ENCODE data around the gene DNAH6.
"Not testable (repeated sequence)": the region's sequence is repeated elsewhere in the genome, so short reads cannot be mapped to it uniquely, and the experiment has no call there.

Gene DNAH6, protein sequence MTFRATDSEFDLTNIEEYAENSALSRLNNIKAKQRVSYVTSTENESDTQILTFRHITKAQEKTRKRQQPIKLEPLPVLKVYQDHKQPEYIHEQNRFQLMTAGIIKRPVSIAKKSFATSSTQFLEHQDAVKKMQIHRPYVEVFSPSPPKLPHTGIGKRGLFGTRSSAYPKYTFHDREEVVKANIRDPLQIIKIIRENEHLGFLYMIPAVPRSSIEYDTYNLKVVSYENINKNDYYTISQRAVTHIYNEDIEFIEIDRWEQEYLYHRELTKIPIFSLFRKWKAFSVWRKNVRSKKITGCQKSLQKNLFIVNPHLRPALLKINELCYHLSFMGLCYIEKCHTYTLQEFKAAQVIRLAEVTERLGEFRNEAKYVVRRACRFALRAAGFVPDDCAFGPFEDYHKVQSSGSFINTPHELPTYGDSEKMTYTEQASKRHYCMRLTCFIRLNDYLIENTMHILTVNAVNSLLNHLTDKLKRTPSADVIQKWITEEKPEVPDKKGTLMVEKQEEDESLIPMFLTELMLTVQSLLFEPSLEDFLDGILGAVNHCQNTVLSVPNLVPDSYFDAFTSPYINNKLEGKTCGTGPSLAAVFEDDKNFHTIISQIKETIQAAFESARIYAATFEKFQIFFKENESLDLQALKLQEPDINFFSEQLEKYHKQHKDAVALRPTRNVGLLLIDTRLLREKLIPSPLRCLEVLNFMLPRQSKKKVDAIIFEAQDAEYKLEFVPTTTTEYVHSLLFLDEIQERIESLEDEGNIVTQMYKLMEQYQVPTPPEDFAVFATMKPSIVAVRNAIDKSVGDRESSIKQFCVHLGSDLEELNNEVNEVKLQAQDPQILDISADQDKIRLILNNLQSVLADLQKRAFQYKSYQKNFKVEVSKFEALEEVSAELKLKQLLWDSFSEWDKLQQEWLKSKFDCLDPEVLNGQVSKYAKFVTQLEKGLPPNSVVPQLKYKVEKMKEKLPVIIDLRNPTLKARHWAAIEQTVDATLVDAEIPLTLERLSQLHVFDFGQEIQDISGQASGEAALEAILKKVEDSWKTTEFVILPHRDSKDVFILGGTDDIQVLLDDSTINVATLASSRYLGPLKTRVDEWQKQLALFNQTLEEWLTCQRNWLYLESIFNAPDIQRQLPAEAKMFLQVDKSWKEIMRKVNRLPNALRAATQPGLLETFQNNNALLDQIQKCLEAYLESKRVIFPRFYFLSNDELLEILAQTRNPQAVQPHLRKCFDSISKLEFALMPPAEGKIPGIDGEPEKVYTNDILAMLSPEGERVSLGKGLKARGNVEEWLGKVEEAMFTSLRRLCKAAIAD (N-terminal part only)

DNA sequence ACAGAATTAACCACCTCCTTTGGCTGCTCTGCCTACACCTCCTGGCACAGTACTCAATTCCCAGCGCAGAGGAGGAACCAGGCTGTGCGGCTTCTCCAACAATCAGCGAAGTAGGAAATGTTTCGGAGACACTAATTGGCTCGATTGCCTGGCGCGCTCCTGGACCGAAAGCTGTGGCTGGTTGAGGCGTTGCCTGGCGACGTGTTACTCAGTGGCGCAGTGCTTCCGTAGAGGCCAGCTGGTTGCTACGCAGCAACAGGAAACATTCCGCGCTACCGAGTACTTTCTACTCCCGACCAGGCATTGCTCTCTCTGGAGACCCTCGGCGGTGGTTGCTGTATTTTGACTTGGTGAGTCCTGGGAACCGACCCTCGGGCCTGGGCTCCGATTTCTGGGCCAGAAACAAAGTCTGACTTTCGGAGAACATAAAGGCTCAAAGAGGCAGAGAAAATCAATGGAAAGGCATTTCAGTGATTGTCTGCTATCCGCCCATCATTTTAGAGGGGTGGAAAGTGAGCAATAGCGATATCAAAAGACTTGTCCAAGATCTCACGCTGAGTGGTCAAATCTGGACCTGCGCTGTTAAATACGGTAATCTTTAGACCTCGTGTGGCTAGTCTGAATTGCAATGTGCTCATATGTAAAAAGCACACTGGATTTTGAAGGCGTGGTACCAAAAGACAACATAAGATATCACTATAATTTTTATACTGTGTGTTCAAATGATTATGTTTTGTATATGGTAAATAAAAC lies at the start of gene DNAH6:
Gene DNAH6, plus strand, starts transcription at position 265 of the 753 bp plus-strand sequence. CDS start 1,329 bp downstream, outside the sequence.
- peak; percentile 73 for DNase-seq (ENCODE audit: low read depth, low spot score)

GRCh38 chr2:84467389-84467788 lies 48.9 kb upstream of the DNAH6 start:
- no peak for DNase-seq (ENCODE audit: low read depth, low spot score)

- not testable (repeated sequence) for DNase-seq (ENCODE audit: low read depth, low spot score)
Measured at GRCh38 chr2:84472423-84472822, 43.9 kb upstream of the DNAH6 start.

DNA sequence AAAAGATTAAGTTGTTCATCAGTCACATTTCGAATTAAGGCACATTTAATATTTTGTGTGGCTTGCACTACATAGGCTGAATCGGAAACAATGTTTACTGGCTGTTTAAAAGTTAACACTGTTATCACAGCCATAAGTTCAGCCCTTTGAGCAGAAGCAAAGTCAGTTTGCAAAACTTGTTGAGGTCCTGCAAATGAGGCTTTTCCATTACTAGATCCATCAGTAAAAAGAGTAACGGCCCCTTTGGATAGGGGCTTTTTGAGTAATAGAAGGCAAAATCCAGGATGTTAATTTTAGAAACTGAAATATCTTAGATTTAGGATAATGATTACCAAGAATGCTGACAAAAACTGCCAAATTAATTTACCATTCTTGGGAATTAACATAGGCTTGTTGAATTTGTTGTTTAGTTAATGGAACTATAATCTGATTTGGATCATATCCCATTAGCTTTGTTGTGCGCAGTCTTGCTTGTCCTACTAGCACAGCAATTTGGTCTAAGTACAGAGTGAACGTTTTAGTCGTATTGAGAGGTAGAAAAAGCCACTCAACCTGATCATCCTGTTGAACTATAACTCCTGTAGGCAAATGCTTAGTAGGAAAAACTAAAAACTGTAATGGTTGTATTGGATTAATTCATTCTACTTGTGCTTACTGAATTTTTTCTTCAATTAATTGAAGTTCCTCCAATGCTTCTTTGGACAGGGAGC lies 43.3 kb upstream of the DNAH6 start:
- no peak for DNase-seq (ENCODE audit: low read depth, low spot score)

- DNase-seq (ENCODE audit: low read depth, low spot score) = no peak
Measured at GRCh38 chr2:84474176-84474575, 42.1 kb upstream of the DNAH6 start.

DNA sequence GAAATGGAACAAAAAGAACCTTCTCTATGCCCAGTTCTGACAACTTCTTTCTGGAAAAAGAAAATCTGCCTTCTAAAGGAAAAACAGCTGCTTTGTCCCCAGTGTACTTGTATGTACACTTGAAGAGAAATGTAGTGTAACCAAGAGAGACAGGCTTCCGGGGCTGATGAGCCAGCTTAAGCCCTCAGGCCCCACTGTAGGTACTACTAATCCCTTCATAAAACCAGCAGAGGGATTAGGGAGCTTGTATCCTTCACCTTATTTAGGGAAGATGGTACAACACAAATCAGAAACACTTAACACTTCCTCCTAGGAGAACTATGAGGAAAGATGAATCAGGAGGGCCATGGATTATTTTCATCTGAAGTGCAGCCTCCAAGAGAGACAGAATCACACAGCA lies 38.4 kb upstream of the DNAH6 start:
- no peak for DNase-seq (ENCODE audit: low read depth, low spot score)

DNA sequence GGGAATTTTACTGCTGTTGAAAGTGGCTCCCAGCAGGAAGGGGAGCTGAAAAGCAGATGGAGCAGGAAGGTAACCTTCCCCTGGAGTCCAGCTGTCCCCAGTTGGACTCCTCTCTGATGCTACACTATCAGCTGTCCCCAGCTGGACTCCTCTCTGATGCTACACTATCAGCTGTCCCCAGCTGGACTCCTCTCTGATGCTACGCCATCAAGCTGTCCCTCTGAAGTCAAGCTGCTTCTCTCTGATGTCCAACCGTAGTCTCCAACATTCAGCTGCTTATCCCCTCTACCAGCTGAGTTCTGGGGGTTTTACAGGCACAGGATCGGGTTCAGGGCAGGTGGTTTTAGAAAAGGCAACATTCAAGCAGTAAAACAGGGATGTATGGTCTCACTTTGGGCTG lies 37.4 kb upstream of the DNAH6 start:
- no peak for DNase-seq (ENCODE audit: low read depth, low spot score)

DNA sequence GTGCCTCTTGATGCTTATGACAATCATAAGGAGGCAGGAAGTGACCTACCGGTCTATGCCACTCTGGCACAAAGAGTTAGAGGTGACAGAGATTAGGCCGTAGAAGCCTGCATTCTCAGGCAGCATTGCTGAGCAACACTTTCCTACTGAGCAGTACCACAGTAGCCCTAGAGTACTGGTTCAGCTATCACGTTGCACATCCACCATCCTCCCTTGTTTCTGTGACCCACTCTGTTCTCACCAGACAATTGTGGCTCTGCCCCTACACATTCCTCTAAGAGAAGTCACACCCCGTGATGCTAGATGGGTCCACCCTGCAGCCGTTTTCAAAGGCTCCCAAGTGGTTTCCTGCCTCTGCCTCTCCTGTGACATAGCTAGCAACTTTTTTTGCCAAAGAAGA lies 34.6 kb upstream of the DNAH6 start:
- no peak for DNase-seq (ENCODE audit: low read depth, low spot score)

GRCh38 chr2:84482603-84483002 lies 33.7 kb upstream of the DNAH6 start:
- DNase-seq (ENCODE audit: low read depth, low spot score) = no peak

GRCh38 chr2:84483320-84483719 lies 33.0 kb upstream of the DNAH6 start:
- no peak for DNase-seq (ENCODE audit: low read depth, low spot score)

GRCh38 chr2:84486441-84487115 lies 29.7 kb upstream of the DNAH6 start:
- DNase-seq (ENCODE audit: low read depth, low spot score) = no peak

DNA sequence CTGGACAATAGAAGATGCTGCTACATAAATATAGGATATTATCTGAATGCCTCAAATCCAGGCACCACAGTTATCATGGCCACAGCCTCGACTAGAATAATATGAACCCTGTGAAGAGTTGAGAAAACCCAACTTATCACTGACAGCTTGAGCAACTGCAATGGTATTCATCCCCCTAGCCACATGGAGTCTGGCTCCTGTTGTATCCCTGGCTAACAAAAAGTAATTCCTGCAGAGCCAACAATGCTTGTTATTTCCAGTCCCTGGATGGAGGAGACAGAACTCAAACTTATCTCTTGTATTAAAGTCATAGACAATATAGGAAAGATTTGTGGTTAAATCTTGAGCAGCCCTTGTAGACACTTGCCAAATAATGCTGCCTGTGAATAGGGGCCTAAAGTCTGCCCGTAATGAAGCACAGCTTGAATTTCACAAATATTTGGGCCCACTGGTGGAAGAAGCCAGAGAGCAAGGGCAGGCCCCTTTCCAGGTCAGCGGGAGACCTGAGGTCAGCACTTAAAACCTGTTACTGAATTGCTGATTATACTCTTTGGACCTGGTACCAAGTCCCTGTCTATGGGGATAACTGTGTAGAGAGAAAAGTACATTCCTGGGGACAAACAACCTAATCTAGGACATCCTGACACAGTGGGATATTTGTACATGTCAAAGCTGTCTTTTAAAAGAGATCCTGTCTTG lies 28.9 kb upstream of the DNAH6 start:
- no peak for DNase-seq (ENCODE audit: low read depth, low spot score)

DNA sequence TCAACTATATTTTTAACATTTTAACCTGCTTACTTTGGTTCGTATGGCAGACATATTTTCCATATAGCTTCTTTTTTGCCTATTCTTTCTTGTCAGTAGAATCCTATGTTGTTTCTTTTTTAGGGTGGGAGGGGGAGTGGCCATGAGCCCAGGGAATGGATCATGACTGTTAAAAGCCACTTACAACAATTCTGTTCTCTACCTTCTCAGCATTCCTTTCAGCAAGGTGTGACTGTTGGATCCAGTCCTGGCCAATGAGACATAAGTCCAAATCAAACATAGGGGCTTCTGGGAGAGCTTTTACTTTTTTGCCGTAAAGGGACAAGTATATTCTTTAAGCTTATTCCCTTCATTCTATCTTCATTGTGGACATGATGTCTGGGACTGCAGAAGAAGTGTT lies 25.0 kb upstream of the DNAH6 start:
- no peak for DNase-seq (ENCODE audit: low read depth, low spot score)

DNA sequence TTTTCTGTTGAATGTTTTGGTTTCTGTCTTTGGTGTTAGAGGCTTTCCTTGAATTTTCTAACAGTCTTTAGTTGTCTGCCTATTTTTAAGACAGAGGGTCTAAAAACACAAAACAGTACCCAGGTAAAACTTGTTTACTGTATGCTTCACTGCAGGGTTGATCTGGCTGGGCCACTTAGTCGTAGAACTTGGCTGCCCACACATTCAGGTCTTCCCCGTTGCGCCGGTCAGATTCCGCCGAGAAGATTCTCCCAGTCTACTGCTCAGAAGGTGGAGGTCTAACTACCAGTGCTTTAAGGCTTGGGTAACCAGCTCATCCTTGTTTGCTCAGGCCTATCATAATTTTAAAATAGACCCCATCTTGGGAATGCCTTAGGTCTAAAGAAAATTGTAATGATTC lies 24.6 kb upstream of the DNAH6 start:
- DNase-seq (ENCODE audit: low read depth, low spot score) = no peak

DNA sequence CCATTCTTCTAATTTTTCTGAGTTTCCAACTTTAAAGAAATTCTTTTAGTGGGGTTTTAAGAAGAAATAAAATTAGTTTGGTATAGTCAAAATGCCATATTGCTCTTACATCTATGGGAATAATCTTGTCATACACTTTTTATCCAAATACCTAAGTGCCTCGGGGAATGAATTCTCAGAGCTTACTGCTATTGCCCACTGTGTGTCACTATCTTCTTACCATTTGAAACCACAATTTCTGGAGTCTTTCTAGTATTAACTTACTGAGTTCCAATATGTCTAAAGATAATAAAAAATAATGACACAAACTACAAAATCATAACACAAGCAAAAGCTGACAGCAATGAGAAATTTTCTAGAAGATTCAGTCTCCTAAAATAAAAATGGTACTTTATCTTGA lies 23.7 kb upstream of the DNAH6 start:
- DNase-seq (ENCODE audit: low read depth, low spot score) = no peak

DNA sequence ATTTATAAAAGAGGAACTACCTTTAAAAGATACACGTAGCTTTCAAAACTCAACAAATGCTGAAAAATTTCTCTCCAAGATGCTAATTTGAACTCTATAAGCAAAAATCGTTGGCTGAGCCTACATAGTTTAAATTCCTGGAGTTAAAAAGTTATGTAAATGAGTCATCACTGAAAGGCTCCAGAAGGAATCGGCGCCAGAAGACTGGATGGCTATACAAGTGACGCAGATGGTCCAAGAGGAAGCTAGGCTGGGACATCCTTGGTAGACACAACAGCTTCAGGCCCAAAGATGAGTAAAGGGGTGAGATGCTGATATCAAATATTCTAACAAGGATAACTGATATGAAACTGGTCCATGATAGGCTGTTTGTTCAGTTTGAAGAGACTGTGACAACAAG lies 22.8 kb upstream of the DNAH6 start:
- DNase-seq (ENCODE audit: low read depth, low spot score) = no peak

GRCh38 chr2:84494070-84494469 lies 22.2 kb upstream of the DNAH6 start:
- no peak for DNase-seq (ENCODE audit: low read depth, low spot score)

DNA sequence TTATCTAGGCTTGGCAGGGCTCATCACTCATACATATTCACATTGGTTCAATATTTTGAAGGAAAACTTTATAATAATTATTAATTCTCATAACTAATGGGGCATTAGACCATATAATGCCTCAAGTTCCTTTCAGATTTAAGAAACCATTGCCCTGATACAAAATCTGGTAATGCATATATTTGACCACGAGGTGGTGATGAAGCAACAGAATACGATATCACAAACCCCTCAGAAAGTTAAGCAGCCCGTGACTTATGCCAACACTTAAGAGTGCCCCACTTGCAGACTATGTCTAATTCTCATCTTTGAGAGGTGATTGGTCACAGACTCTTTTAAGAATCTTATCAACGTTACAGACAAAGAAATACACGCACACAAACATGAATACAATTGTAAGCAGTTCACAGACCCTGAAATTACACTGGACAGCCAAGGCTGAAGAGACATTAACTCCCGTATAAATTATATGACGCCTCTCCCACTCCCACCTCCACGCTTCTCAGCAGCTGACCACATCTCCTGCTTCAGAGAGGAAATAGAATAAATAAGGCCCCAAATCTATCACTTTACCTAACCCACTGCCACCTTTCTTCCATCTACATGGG lies 20.7 kb upstream of the DNAH6 start:
- peak; percentile 13 for DNase-seq (ENCODE audit: low read depth, low spot score)

GRCh38 chr2:84496386-84496785 lies 19.9 kb upstream of the DNAH6 start:
- DNase-seq (ENCODE audit: low read depth, low spot score) = no peak
